Right ventricle myocardium inferior (tissue), 1 donor: ENCODE results near the gene KIAA1191. TPM values are rescaled to one million over a fixed set of nuclear protein-coding genes. Genes with fewer than 3 reads are reported as not detected.

Experiments used
- ATAC-seq: fragments of 200-7000 bp; cut with Tn5 transposase; one replicate; pipeline ENCODE4 v1.9.1; 2020; ENCODE audit warnings: mild to moderate bottlenecking, moderate library complexity
- DNase-seq: peaks from one replicate; pipeline ENCODE4 v3.0.0; 2021; ENCODE audit errors: missing footprints
- intact Hi-C: fragments of 100-400 bp; cut with DNase I; formaldehyde crosslinking; loops from one replicate; pipeline ENCODE4 v1.11.0; 2022
- total RNA-seq: library from RNA; stranded (reverse); fragmentation: NEBNext Ultra II Directional; extraction: Animal tissue kit (Norgen Biotek cat#: 25700); gene quantifications from one replicate; pipeline ENCODE4 v1.2.1, GENCODE V29; 2021
- donor health status: DM: no; HTN: yes; CAD: no; lungs with severe emphysema.

Gene KIAA1191
- total RNA-seq, 1 donor from 2014 or later, result 76.0 TPM

- intact Hi-C loops, result no loop called here
- no peak for ATAC-seq
- DNase-seq, result no peak
These were observed 30.4 kb upstream of the KIAA1191 start for GRCh38 chr5:176391999-176392398.

- no peak for ATAC-seq
- no peak for DNase-seq
- intact Hi-C loops, result no loop called here
These were observed 29.9 kb upstream of the KIAA1191 start for GRCh38 chr5:176391479-176391878.

DNA sequence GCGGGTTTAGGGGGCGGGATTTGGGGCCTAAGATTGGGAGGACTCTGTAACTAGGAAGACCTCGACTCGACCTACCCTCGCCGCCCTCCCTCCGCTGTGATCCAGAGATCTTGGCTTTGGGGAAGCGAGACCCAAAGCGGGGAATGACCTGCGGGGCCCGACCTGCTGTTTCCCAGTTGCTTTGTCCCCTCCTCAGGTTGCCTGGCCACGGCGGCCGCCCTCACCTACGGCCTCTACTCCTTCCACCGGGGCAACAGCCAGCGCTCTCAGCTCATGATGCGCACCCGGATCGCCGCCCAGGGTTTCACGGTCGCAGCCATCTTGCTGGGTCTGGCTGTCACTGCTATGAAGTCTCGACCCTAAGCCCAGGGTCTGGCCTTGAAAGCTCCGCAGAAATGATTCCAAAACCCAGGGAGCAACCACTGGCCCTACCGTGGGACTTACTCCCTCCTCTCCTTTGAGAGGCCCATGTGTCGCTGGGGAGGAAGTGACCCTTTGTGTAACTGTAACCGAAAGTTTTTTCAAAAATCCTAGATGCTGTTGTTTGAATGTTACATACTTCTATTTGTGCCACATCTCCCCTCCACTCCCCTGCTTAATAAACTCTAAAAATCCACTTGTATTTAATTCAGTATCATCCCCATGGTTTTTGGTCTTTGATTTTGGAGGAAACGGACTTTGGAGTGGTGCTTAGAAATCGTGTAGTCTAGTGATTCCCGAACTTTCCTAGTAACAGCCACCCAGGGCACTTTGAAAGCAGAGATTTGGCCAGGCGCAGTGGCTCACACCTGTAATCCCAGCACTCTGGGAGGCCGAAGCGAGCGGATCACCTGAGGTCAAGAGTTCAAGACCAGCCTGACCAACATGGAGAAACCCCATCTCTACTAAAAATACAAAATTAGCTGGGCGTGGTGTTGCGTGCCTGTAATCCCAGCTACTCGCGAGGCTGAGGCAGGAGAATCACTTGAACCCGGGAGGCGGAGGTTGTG is 27.9 kb upstream of the KIAA1191 start:
- intact Hi-C loops, result loop anchor here (2.0 kb wide), 3 partner anchors 23 to 59 kb away; partner anchors contain the start of genes CLTB and FAF2
- DNase-seq, result no peak
- ATAC-seq, result peak; percentile 12

DNA sequence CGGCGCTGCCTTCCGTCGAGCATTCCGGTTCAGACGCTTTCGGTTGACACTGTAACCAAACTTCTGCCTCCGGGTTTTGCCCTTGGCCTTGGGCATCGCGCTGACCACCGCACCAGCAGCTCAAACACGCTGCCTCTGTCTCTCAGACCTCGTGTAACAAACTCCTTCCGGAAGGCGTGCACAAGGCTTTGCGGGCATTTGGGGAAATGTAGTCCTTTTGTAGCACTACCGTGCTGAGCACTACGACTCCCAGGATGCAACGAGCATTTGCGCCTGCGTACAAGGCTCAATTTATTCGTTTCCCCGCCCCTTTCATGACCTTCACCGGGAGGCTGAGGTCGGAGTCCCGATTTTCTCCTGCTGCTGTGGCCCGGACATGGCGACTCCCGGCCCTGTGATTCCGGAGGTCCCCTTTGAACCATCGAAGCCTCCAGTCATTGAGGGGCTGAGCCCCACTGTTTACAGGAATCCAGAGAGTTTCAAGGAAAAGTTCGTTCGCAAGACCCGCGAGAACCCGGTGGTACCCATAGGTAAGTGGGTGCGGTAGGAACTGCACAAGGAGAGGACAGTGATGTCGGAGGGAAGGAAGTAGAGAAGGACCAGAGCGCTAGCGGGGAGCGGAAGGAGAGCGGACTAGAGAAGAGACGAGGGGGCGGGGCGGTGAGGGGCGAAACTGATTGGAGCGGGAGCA is 27.0 kb upstream of the KIAA1191 start, which contains the start of the genes HIGD2A and NOP16:
HIGD2A (plus strand) TSS at position 308 of the 691 bp plus-strand sequence; CDS start at position 377, 69 bp downstream.
NOP16 (minus strand) TSS at position 155 of the 691 bp plus-strand sequence; CDS start at position 96, 59 bp downstream.
- intact Hi-C loops, result loop anchor here (2.0 kb wide), 3 partner anchors 22 to 60 kb away; partner anchors contain the start of genes CLTB and FAF2
- peak; percentile 97 for ATAC-seq
- DNase-seq, result peak; percentile 100

- intact Hi-C loops, result loop anchor here (2.0 kb wide), 3 partner anchors 21 to 61 kb away; partner anchors contain the start of genes CLTB and FAF2
- DNase-seq, result no peak
- no peak for ATAC-seq
These were observed 26.5 kb upstream of the KIAA1191 start for GRCh38 chr5:176388003-176388443.

GRCh38 chr5:176387384-176387925 is 25.9 kb upstream of the KIAA1191 start:
- ATAC-seq, result no peak
- no peak for DNase-seq
- intact Hi-C loops, result no loop called here

GRCh38 chr5:176386491-176386890 is 24.9 kb upstream of the KIAA1191 start:
- intact Hi-C loops, result no loop called here
- no peak for ATAC-seq
- DNase-seq, result no peak

DNA sequence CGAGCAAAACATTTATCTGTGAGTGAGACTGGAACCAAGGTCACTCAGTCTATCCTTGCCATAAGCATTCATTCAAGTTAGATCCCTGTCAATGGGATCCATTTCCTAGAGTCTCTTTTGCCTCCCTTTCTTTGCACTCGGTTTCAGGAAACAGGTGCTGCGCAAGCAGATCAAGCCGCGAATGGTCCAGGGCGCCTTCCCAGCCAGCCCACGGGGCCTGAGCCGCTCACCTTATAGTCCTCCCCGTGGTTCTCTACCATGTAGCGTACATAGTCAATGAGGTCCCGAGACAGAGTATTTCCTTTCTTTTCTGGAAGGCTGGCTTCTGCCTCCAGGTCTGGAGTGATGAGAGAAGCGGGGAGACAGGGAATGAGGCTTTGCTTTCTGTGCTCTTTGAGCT is 23.4 kb upstream of the KIAA1191 start:
- DNase-seq (no peak), ATAC-seq (no peak)
- intact Hi-C loops, result no loop called here

GRCh38 chr5:176384366-176384930 is 22.9 kb upstream of the KIAA1191 start:
- no peak for DNase-seq
- intact Hi-C loops, result no loop called here
- ATAC-seq, result no peak

DNA sequence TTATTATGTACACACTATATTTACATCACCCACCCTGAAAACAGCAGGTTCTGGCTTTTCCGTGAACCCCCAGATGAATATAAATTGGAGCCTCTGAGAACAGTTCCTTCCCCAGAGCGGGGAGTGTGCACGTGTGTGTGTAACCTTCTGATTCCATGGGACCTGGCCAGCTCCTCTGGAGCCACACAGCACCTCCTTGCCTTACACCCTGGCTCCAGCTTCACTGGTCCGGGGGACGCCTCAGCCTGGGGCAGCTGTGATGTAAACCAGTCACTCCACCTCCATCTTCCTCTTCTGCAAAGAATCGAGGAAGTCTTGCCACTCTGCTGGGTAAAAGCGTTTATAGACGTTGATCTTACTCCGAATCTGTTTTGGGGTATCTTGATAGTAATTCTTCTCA is 22.4 kb upstream of the KIAA1191 start:
- intact Hi-C loops, result no loop called here
- no peak for DNase-seq

GRCh38 chr5:176383248-176383905 is 21.8 kb upstream of the KIAA1191 start:
- ATAC-seq, result no peak
- intact Hi-C loops, result no loop called here
- DNase-seq, result no peak

More for the DNA sequence above, 22.4 kb upstream of the KIAA1191 start:
- ATAC-seq, result no peak

DNA sequence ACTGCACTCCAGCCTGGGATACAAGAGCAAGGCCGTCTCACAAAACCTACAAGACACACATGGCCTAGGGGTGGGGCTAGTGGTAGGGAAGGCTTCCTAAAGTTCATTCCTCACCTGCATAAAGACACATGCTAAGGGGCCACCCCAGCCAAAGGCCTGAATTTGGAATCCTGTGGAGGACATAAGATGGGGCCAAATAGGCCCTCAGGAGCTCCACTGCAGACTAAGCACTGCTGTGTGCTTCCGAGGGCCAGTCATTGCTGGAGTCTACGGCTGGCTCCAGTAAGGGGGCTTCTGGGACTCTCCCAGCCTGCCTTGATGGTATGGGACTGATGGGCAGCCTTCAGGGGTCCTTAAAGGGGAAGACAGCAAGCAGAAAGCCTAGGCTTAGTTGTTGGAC is 21.2 kb upstream of the KIAA1191 start:
- intact Hi-C loops, result no loop called here
- no peak for DNase-seq

GRCh38 chr5:176381979-176382378 is 20.4 kb upstream of the KIAA1191 start:
- ATAC-seq (peak; percentile 27), DNase-seq (no peak)
- intact Hi-C loops, result no loop called here

More for the DNA sequence above, 21.2 kb upstream of the KIAA1191 start:
- ATAC-seq, result no peak

DNA sequence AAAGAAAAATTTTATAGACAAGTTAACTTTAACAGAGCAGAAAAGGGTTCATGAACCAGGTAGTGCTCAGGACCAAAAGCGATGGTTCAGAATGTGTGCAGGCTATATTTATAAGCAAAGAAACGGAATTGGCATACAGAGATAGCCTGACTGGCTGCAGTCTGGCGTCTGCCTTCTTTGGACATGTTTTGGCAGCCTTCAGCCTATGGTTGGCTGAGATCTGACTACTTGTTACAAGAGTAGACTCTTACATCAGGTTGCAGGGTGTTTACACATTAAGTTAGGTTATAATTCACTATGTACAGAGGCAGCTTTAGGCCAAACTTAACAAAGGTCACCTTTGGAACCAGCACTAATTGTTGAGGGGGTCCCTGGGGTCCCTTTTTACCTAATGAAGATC is 19.9 kb upstream of the KIAA1191 start:
- DNase-seq (no peak), ATAC-seq (peak; percentile 81)
- intact Hi-C loops, result no loop called here

DNA sequence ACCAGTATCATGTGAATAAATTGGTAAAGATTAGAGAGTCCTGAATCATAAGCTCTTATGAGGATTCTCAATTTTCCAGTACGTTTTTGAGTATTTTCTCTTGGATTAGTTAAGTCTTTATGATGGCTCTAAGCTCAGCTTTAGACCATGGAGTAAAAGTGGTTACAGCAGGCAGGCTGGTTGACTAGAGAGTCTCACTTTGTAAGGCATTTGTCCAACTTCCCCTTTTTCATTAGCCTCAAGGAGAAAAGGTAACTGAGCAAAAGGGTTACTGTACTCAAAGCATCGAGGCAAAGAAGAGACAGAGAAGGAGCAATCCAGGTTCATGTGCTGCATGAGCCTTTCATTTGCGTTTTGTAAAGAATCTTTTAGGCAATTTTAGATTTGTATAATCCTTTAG is 18.3 kb upstream of the KIAA1191 start:
- DNase-seq, result no peak
- intact Hi-C loops, result no loop called here
- ATAC-seq, result no peak

GRCh38 chr5:176373100-176373818 is 11.7 kb upstream of the KIAA1191 start:
- intact Hi-C loops, result no loop called here
- no peak for DNase-seq
- peak; percentile 71 for ATAC-seq
